Transverse colon (tissue), 4 donors: ENCODE data around the gene RHCG. TPM values are rescaled to one million over a fixed set of nuclear protein-coding genes. Genes with fewer than 3 reads are reported as not detected.

ENCODE experiments used
- DNase-seq: peaks from one replicate; pipeline ENCODE4 v3.0.0-alpha.2; 2019
- H3K27ac ChIP-seq, 4 donors: fragments of 200-600 bp; sonication (generic); 2 replicates each; pipeline ENCODE4 v1.5.1; 2016 to 2018; ENCODE audit warnings: inconsistent platforms in 4 of 4
- H3K27me3 ChIP-seq: fragments of 200-600 bp; sonication (generic); 2 replicates; pipeline ENCODE4 v1.5.1; 2017; ENCODE audit warnings: inconsistent platforms
- H3K36me3 ChIP-seq, 4 donors: fragments of 200-600 bp; sonication (generic); 2 replicates each; pipeline ENCODE4 v1.5.1; 2017 to 2019; ENCODE audit warnings: inconsistent platforms in 4 of 4
- H3K4me1 ChIP-seq, 4 donors: fragments of 200-600 bp; sonication (generic); 2 replicates each; pipeline ENCODE4 v1.5.1; 2017 to 2020; ENCODE audit warnings: inconsistent platforms in 4 of 4
- H3K4me3 ChIP-seq, 4 donors: fragments of 200-600 bp; sonication (generic); 1 replicate in 1 of 4; 2 replicates in 3 of 4; pipeline versions ENCODE4 v1.5.1 to v1.6.1; 2017 to 2019; ENCODE audit warnings: inconsistent platforms in 4 of 4
- H3K9me3 ChIP-seq, 2 donors: fragments of 200-600 bp; sonication (generic); 2 replicates each; pipeline ENCODE4 v1.5.1; 2017 to 2019; ENCODE audit warnings: inconsistent platforms in 2 of 2
- CTCF ChIP-seq, 5 experiments: fragments of 200-600 bp in 3 of 5; fragments of 450-650 bp in 2 of 5; sonication (generic) in 3 of 5; IDR thresholded peaks; 1 replicate in 2 of 5; 2 replicates in 3 of 5; pipeline ENCODE4 v1.5.1; 2016 to 2017; ENCODE audit warnings: antibody characterized with exemption in 5 of 5, inconsistent platforms in 3 of 5, mild to moderate bottlenecking in 2 of 5, moderate library complexity in 1 of 5
- EP300 ChIP-seq: sonication (generic); formaldehyde crosslinking; IDR thresholded peaks from one replicate; pipeline ENCODE4 v1.6.1; 2017; ENCODE audit warnings: antibody characterized with exemption, low read depth
- POLR2A ChIP-seq: fragments of 450-650 bp; IDR thresholded peaks from one replicate; pipeline ENCODE4 v1.6.1; 2016; ENCODE audit warnings: antibody characterized with exemption, mild to moderate bottlenecking, moderate library complexity
- POLR2AphosphoS5 ChIP-seq, 3 donors: sonication (generic); formaldehyde crosslinking; IDR thresholded peaks; one replicate each; pipeline ENCODE4 v1.6.1; 2016; ENCODE audit warnings: antibody characterized with exemption in 3 of 3
- whole genome bisulfite sequencing, 2 donors: methylation state at CpG; one replicate each; pipeline ENCODE4 v1.1.5; 2018; ENCODE audit warnings: low coverage in 1 of 2; 5-methylcytosine and 5-hydroxymethylcytosine counted together
- in situ Hi-C, 4 donors: fragments of 200-750 bp; cut with MboI; loops; one replicate each; pipeline versions ENCODE4 v1.15.0 to v1.15.1; 2017; ENCODE audit warnings: low sequenced_read_pairs in 3 of 4, low pct_ligation_motif_present in 1 of 4, low pct_unique_long_range_greater_than_20kb in 1 of 4
- intact Hi-C: fragments of 100-400 bp; cut with DNase I; formaldehyde crosslinking; loops from one replicate; pipeline ENCODE4 v1.15.1; 2023; ENCODE audit warnings: low total_unique reads
- total RNA-seq, 4 donors: library from RNA; depleted of rRNA; stranded (reverse); fragments of >200 nt; gene quantifications; one replicate each; pipeline ENCODE4 v1.1.0, GENCODE V29; 2016

Gene RHCG
- total RNA-seq, 4 donors from 2014 or later, result 0.41 TPM; not detected in 3

GRCh38 chr15:89435362-89435761 lies 61.0 kb downstream of the RHCG start:
- no peak for TF ChIP-seq EP300
- TF ChIP-seq POLR2A, result no peak
- no peak for TF ChIP-seq POLR2AphosphoS5 (IDR thresholded peaks at IDR 0.05)
- TF ChIP-seq CTCF (IDR thresholded peaks at IDR 0.05), result no peak
- intact Hi-C loops (no loop called here), in situ Hi-C loops (loop anchor here in 1 of 4 donors (10.0 to 25.0 kb wide), 2 partner anchors 81 to 223 kb away; partner anchors contain the start of gene RLBP1)
- no peak overlapping the region for H3K27ac ChIP-seq
- peaks cover 24% of the 10 kb centered on the region for H3K27me3 ChIP-seq
- DNase-seq, result no peak
- 81% methylated on average over 8 of the region's 8 CpGs; no CpG with 5 or more reads in 1 of the 2 donors for WGBS, 2 donors
- H3K36me3 ChIP-seq, result no peaks in the 10 kb centered on the region
- H3K4me3 ChIP-seq, result no peak overlapping the region
- H3K9me3 ChIP-seq, result no peaks in the 10 kb centered on the region
- H3K4me1 ChIP-seq, result peaks cover 0 to 7% (median 4%) of the 10 kb centered on the region in 4 donors

- 67% methylated on average over 1 of the region's 2 CpGs; no CpG with 5 or more reads in 1 of the 2 donors for WGBS, 2 donors
- no peaks in the 10 kb centered on the region for H3K36me3 ChIP-seq
- no peak overlapping the region for H3K27ac ChIP-seq
- peaks cover 0 to 9% (median 5%) of the 10 kb centered on the region in 4 donors for H3K4me1 ChIP-seq
- no peak for DNase-seq
- intact Hi-C loops, result no loop called here
- no peaks in the 10 kb centered on the region for H3K9me3 ChIP-seq
- TF ChIP-seq POLR2AphosphoS5 (IDR thresholded peaks at IDR 0.05) (no peak), POLR2A (no peak), EP300 (no peak), CTCF (IDR thresholded peaks at IDR 0.05) (no peak)
- H3K27me3 ChIP-seq, result peaks cover 35% of the 10 kb centered on the region
- in situ Hi-C loops, result loop anchor here in 2 of 4 donors (5.0 to 25.0 kb wide), 3 partner anchors 71 to 221 kb away; partner anchors contain the start of gene RLBP1 (in 1 of the 2)
- no peak overlapping the region for H3K4me3 ChIP-seq
Observed at GRCh38 chr15:89433686-89434085, 62.7 kb downstream of the RHCG start.

GRCh38 chr15:89430530-89431341 lies 65.6 kb downstream of the RHCG start:
- Histone ChIP-seq H3K4me3 (peak overlapping the region; percentile 13 to 50 (median 23)), H3K27me3 (peaks cover 29% of the 10 kb centered on the region), H3K4me1 (peaks cover 0 to 9% (median 5%) of the 10 kb centered on the region in 4 donors), H3K36me3 (no peaks in the 10 kb centered on the region), H3K27ac (no peak overlapping the region), H3K9me3 (no peaks in the 10 kb centered on the region)
- DNase-seq, result peak; percentile 90
- in situ Hi-C loops, result loop anchor here in 2 of 4 donors (5.0 to 25.0 kb wide), 3 partner anchors 68 to 218 kb away; partner anchors contain the start of gene RLBP1 (in 1 of the 2)
- 1 to 3% methylated on average over 6 to 42 of the region's 44 CpGs for WGBS, 2 donors
- intact Hi-C loops, result loop anchor here (1.0 kb wide), 1 partner anchor 72 kb away; no protein-coding TSS in a partner anchor
- TF ChIP-seq POLR2AphosphoS5 (IDR thresholded peaks at IDR 0.05), result no peak
- TF ChIP-seq CTCF (IDR thresholded peaks at IDR 0.05), result peak; percentile 96 to 99 (median 98)
- TF ChIP-seq POLR2A, result no peak
- TF ChIP-seq EP300, result no peak

- Histone ChIP-seq H3K4me1 (peaks cover 0 to 9% (median 5%) of the 10 kb centered on the region in 4 donors), H3K27ac (no peak overlapping the region), H3K4me3 (peak overlapping the region in 1 of 4 donors; percentile 50), H3K36me3 (no peaks in the 10 kb centered on the region), H3K9me3 (no peaks in the 10 kb centered on the region), H3K27me3 (peaks cover 28% of the 10 kb centered on the region)
- intact Hi-C loops, result loop anchor here (1.0 kb wide), 1 partner anchor 72 kb away; no protein-coding TSS in a partner anchor
- DNase-seq, result no peak
- in situ Hi-C loops, result loop anchor here in 2 of 4 donors (5.0 to 25.0 kb wide), 3 partner anchors 68 to 218 kb away; partner anchors contain the start of gene RLBP1 (in 1 of the 2)
- 85 to 86% methylated on average over 2 of the region's 2 CpGs for WGBS, 2 donors
- TF ChIP-seq POLR2A (no peak), EP300 (no peak), POLR2AphosphoS5 (IDR thresholded peaks at IDR 0.05) (no peak), CTCF (IDR thresholded peaks at IDR 0.05) (no peak)
Observed at GRCh38 chr15:89429986-89430385, 66.4 kb downstream of the RHCG start.
